Trophoblast cell (in vitro differentiated cells and primary cell): ENCODE results near the gene USH2A.
A peak's percentile ranks its signal among the peaks of the same experiment; 100 is the strongest.

ENCODE experiments used
- DNase-seq, 2 donors: peaks; one replicate each; pipeline ENCODE4 v3.0.0-alpha.2; 2016
- H2AFZ ChIP-seq: 2 replicates; pipeline ENCODE4 v1.6.1; 2013; ENCODE audit warnings: low read length, moderate library complexity, mild to moderate bottlenecking; ENCODE audit not compliant: insufficient read depth, poor library complexity
- H2AK5ac ChIP-seq: 2 replicates; pipeline ENCODE4 v1.6.1; 2013; ENCODE audit warnings: mild to moderate bottlenecking, low read length
- H2BK120ac ChIP-seq: 2 replicates; pipeline ENCODE4 v1.6.1; 2013; ENCODE audit warnings: low read length, mild to moderate bottlenecking, moderate library complexity; ENCODE audit not compliant: insufficient read depth, poor library complexity
- H2BK12ac ChIP-seq: 2 replicates; pipeline ENCODE4 v1.6.1; 2013; ENCODE audit warnings: mild to moderate bottlenecking, low read length, moderate library complexity
- H2BK5ac ChIP-seq: 2 replicates; pipeline ENCODE4 v1.6.1; 2013; ENCODE audit warnings: low read length, low read depth, moderate library complexity, mild to moderate bottlenecking; ENCODE audit not compliant: poor library complexity
- H3K14ac ChIP-seq: 2 replicates; pipeline ENCODE4 v1.6.1; 2013; ENCODE audit warnings: mild to moderate bottlenecking, low read length
- H3K18ac ChIP-seq: 2 replicates; pipeline ENCODE4 v1.6.1; 2013; ENCODE audit warnings: mild to moderate bottlenecking, low read length
- H3K23ac ChIP-seq: 2 replicates; pipeline ENCODE4 v1.6.1; 2013; ENCODE audit warnings: low read length
- H3K27ac ChIP-seq: 2 replicates; pipeline ENCODE4 v1.5.1; 2013; ENCODE audit warnings: low read depth, mild to moderate bottlenecking, inconsistent platforms, low read length, moderate library complexity
- H3K27me3 ChIP-seq: 2 replicates; pipeline ENCODE4 v1.6.1; 2013; ENCODE audit warnings: inconsistent platforms, mild to moderate bottlenecking, low read length, moderate library complexity; ENCODE audit not compliant: insufficient read depth
- H3K36me3 ChIP-seq, 2 experiments: 1 replicate in 1 of 2; 2 replicates in 1 of 2; pipeline ENCODE4 v1.6.1; 2013; ENCODE audit warnings: low read length in 2 of 2, mild to moderate bottlenecking in 2 of 2, moderate library complexity in 1 of 2; ENCODE audit not compliant: insufficient read depth in 2 of 2, control insufficient read depth in 1 of 2
- H3K4ac ChIP-seq: 2 replicates; pipeline ENCODE4 v1.6.1; 2013; ENCODE audit warnings: low read depth, mild to moderate bottlenecking, low read length, moderate library complexity
- H3K4me1 ChIP-seq, 2 experiments: 1 replicate in 1 of 2; 2 replicates in 1 of 2; pipeline ENCODE4 v1.6.1; 2013; ENCODE audit warnings: low read length in 2 of 2, mild to moderate bottlenecking in 2 of 2, moderate library complexity in 1 of 2; ENCODE audit not compliant: insufficient read depth in 2 of 2, control insufficient read depth in 1 of 2
- H3K4me2 ChIP-seq: 2 replicates; pipeline ENCODE4 v1.6.1; 2013; ENCODE audit warnings: inconsistent platforms, mild to moderate bottlenecking, low read length, moderate library complexity
- H3K4me3 ChIP-seq: 2 replicates; pipeline ENCODE4 v1.5.1; 2013; ENCODE audit warnings: mild to moderate bottlenecking, low read depth, low read length, inconsistent platforms
- H3K79me1 ChIP-seq: one replicate; pipeline ENCODE4 v1.6.1; 2013; ENCODE audit warnings: low read length
- H3K79me2 ChIP-seq: 2 replicates; pipeline ENCODE4 v1.6.1; 2013; ENCODE audit warnings: low read length, mild to moderate bottlenecking; ENCODE audit not compliant: control insufficient read depth, insufficient read depth, poor library complexity
- H3K9ac ChIP-seq: 2 replicates; pipeline ENCODE4 v1.6.1; 2013; ENCODE audit warnings: mild to moderate bottlenecking, low read length
- H3K9me3 ChIP-seq: 2 replicates; pipeline ENCODE4 v1.6.1; 2013; ENCODE audit warnings: low read depth, mild to moderate bottlenecking, control low read depth, inconsistent platforms, low read length; ENCODE audit not compliant: insufficient read depth
- H4K12ac ChIP-seq: 2 replicates; pipeline ENCODE4 v1.6.1; 2013; ENCODE audit warnings: low read depth, mild to moderate bottlenecking, low read length, moderate library complexity
- H4K8ac ChIP-seq: 2 replicates; pipeline ENCODE4 v1.6.1; 2013; ENCODE audit warnings: low read depth, mild to moderate bottlenecking, low read length, moderate library complexity
- H4K91ac ChIP-seq: one replicate; pipeline ENCODE4 v1.6.1; 2013; ENCODE audit warnings: low read depth, mild to moderate bottlenecking, low read length, moderate library complexity
- WGBS: extraction: QIAGEN DNeasy Blood & Tissue Kit; methylation state at CpG from one replicate; pipeline ENCODE4 v1.1.7; 2013; ENCODE audit warnings: missing lambda C conversion rate; ENCODE audit not compliant: insufficient read length, insufficient coverage; ENCODE audit errors: extremely low coverage; 5-methylcytosine and 5-hydroxymethylcytosine counted together

The USH2A gene

DNA sequence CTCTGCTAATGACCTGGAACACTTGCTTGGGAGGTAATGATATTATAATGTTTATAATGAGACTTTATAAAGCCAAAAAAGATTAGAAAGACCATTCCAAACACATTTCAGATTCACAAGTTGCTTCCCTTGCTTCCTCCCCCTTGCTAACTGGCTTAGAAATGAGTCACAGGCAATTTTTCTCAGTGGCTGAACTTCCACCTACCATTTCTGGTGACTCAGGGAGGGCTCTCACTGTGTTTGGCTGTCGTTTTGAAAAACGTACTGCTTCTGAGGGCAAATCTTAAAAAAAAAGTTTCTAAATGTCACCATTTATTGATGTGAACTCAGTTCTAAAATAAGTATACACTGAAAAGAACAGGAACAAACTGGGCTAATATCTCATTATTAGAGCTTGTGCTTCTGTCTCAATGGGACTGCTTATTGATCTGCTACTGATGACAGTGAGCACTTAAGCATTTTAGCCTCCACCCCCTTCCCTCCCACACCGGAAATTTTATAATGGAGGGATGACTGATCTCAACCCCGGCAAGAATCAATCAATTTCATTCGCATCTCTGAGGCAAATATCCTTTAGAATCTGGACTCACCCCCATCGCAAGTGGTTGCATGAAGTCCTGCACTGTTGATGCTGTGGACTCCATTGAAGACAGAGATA lies 577.9 kb downstream of the USH2A start:
- Histone ChIP-seq H3K27me3 (no peaks in the 10 kb centered on the region), H3K23ac (no peak overlapping the region), H3K79me1 (no peaks in the 10 kb centered on the region), H3K4me1 (no peaks in the 10 kb centered on the region), H2AFZ (no peak overlapping the region), H2AK5ac (no peak overlapping the region), H4K91ac (no peak overlapping the region), H3K4me2 (no peak overlapping the region), H3K9me3 (no peaks in the 10 kb centered on the region), H3K18ac (no peak overlapping the region), H3K36me3 (no peaks in the 10 kb centered on the region), H4K8ac (no peak overlapping the region), H4K12ac (no peak overlapping the region), H2BK5ac (no peak overlapping the region), H3K4me3 (no peak overlapping the region), H3K9ac (no peak overlapping the region), H3K79me2 (no peaks in the 10 kb centered on the region), H2BK12ac (no peak overlapping the region), H3K27ac (no peak overlapping the region), H2BK120ac (no peak overlapping the region), H3K4ac (no peak overlapping the region), H3K14ac (no peak overlapping the region)
- peak; percentile 68 to 87 for DNase-seq
- no CpG with 5 or more reads among the region's 6 CpGs for WGBS

DNA sequence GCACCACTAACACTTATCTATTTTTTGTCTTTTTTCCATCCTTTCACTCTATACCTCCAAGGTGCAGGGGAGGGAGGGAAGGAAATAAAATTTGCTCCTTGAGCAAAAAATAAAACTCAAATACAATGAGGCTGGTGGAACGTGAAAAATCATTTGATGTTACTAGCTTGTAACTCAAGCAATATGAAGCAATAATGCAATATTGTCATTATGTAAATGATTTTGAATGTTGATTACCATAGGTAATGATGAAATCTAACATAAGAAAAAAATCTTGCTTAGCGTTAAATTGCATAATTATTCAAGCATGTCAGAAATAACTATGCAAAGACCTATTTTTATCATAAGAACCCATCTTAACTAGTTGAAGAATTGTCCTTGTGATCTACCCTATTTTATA lies 578.5 kb downstream of the USH2A start:
- Histone ChIP-seq H2BK5ac (no peak overlapping the region), H2AFZ (no peak overlapping the region), H3K36me3 (no peaks in the 10 kb centered on the region), H2BK12ac (no peak overlapping the region), H3K79me2 (no peaks in the 10 kb centered on the region), H4K12ac (no peak overlapping the region), H2BK120ac (no peak overlapping the region), H3K4me1 (no peaks in the 10 kb centered on the region), H3K4me3 (no peak overlapping the region), H3K9me3 (no peaks in the 10 kb centered on the region), H2AK5ac (no peak overlapping the region), H3K4ac (no peak overlapping the region), H4K8ac (no peak overlapping the region), H3K23ac (no peak overlapping the region), H3K79me1 (no peaks in the 10 kb centered on the region), H3K4me2 (no peak overlapping the region), H3K14ac (no peak overlapping the region), H3K27ac (no peak overlapping the region), H3K27me3 (no peaks in the 10 kb centered on the region), H3K9ac (no peak overlapping the region), H3K18ac (no peak overlapping the region), H4K91ac (no peak overlapping the region)
- peak; percentile 38 to 74 for DNase-seq
- WGBS = no CpG with 5 or more reads among the region's 2 CpGs

DNA sequence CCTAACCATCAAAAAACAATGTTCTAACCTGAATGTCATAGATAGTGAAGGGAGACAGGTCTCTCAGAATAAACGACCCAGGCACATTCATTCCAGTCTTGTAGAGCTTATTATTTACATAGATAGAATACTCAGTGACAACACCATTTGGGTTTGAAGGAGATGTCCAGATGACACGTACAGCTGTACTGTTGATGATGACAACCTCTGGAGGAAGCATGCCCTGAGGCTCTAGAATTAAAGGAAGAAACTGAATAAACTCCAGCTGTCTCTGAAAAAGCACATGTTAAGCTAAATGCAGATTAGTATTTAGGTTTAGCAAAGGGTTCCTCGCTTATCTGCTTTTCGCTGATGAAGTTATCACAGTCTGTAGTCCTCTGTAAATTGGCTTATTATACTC lies 579.0 kb downstream of the USH2A start:
- Histone ChIP-seq H3K79me2 (no peaks in the 10 kb centered on the region), H4K8ac (no peak overlapping the region), H3K4ac (no peak overlapping the region), H3K23ac (no peak overlapping the region), H2BK5ac (no peak overlapping the region), H3K27me3 (no peaks in the 10 kb centered on the region), H2BK12ac (no peak overlapping the region), H3K9ac (no peak overlapping the region), H3K18ac (no peak overlapping the region), H3K4me2 (no peak overlapping the region), H2AK5ac (no peak overlapping the region), H4K91ac (no peak overlapping the region), H3K36me3 (no peaks in the 10 kb centered on the region), H3K9me3 (no peaks in the 10 kb centered on the region), H3K14ac (no peak overlapping the region), H3K4me3 (no peak overlapping the region), H3K4me1 (no peaks in the 10 kb centered on the region), H4K12ac (no peak overlapping the region), H2AFZ (no peak overlapping the region), H2BK120ac (no peak overlapping the region), H3K27ac (no peak overlapping the region), H3K79me1 (no peaks in the 10 kb centered on the region)
- DNase-seq = peak; percentile 67 to 90
- no CpG with 5 or more reads among the region's 4 CpGs for WGBS

DNA sequence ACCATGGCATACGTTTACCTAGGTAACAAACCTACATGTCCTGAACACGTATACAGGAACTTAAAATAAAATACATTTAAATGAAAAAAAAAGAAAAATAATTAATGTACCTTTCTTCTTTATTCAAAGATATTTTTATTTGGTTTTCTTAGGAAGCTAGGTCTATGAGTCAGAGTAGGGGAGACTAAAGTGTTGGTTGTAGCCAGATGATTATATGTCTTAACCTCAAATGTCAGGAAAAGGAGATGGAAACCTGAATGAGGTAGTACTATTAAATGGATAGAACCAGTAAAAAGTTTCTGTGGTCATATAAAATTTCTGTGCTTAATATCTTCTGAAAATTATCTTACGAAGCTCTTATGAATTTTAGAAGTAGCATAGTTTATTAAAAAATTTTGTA lies 580.3 kb downstream of the USH2A start:
- no peaks in the 10 kb centered on the region for H3K79me1 ChIP-seq
- no peak overlapping the region for H3K4me2 ChIP-seq
- H3K36me3 ChIP-seq = no peaks in the 10 kb centered on the region
- no peaks in the 10 kb centered on the region for H3K27me3 ChIP-seq
- H3K9ac ChIP-seq = no peak overlapping the region
- no peak overlapping the region for H2BK5ac ChIP-seq
- H2BK12ac ChIP-seq = no peak overlapping the region
- H3K27ac ChIP-seq = no peak overlapping the region
- H3K79me2 ChIP-seq = no peaks in the 10 kb centered on the region
- no CpG with 5 or more reads among the region's 3 CpGs for WGBS
- no peak overlapping the region for H2AK5ac ChIP-seq
- no peak for DNase-seq
- no peak overlapping the region for H3K23ac ChIP-seq
- no peak overlapping the region for H4K91ac ChIP-seq
- H4K12ac ChIP-seq = no peak overlapping the region
- H2BK120ac ChIP-seq = no peak overlapping the region
- no peak overlapping the region for H3K14ac ChIP-seq
- H2AFZ ChIP-seq = no peak overlapping the region
- H3K4me1 ChIP-seq = no peaks in the 10 kb centered on the region
- no peak overlapping the region for H3K4me3 ChIP-seq
- H3K18ac ChIP-seq = no peak overlapping the region
- no peak overlapping the region for H4K8ac ChIP-seq
- H3K4ac ChIP-seq = no peak overlapping the region
- H3K9me3 ChIP-seq = no peaks in the 10 kb centered on the region
